ENCODE data around the gene GFRA4.

The GFRA4 gene

GRCh38 chr20:3674995-3675900, 12.0 kb upstream of the GFRA4 start:
- DNase-seq = no peak

- DNase-seq = no peak
Measured at GRCh38 chr20:3674447-3674846, 11.2 kb upstream of the GFRA4 start.

DNA sequence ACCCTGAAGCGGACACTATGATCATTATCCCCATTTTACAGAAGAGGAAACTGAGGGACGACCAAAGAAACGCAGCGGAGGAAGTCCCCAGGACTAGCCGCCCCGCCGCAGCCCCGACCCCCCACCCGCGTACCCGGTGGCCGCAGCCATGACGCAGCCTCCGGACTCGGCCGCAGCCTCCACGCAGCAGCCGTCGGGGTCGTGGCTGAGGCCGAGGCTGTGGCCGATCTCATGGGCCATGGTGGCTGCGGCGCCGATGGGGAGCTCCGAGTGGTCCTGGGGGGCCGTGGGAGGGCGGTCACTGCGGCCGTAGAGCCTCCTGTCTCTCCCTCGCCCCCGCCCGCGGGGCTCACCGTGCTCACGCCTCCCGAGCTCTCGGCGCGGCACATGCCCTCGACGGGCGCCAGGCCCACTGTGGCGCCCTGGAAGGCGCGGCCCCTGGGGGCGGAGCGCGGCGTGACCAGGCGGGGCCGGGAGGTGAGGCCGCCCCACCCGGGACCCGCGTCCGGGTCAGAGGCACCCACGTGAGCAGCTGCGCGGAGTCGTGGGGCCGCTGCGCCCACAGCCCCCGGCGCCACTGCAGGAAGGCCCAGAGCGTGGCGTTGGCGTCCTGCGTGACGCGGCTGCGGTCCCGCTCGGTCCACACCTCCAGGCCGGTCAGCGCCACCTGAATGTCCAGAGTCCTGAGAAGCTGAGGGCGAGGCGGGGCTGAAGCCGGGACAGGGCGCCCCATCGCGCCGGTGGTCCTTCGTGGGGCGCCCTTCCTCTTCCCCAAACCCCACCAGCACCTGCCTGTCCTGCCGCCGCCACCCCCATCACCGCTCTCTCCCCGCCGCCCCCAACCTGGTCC, 10.2 kb upstream of the GFRA4 start:
- no peak for DNase-seq

GRCh38 chr20:3672547-3673171, 9.5 kb upstream of the GFRA4 start:
- no peak for DNase-seq

DNA sequence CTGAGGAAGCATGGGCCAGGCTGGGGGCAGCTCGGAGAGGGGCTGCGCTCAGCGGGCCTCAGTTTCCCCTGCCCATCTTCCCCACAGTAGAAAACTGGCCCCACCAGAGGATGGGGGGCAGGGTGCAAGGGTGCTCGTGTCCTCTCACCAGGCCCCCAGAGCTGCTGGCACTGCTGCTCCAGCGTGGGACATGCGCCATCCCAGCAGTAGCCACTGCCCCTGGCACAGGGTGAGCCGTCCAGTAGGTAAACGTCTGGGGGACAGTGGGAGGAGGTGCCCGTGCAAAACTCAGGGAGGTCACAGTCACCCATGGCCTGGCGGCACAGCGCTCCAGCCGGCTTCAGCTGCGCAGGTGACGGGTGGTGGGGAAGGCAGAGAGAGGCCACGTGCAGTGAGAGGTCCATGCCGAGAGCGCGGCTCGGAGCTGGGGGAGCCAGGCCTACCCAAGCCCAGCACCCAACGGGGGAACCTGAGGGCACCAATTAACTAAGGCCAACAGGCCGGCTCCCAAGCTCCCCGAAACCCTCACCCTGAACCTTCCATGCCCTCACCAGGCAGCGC, 8.9 kb upstream of the GFRA4 start:
- DNase-seq = no peak

GRCh38 chr20:3670945-3671344, 7.7 kb upstream of the GFRA4 start:
- no peak for DNase-seq

DNA sequence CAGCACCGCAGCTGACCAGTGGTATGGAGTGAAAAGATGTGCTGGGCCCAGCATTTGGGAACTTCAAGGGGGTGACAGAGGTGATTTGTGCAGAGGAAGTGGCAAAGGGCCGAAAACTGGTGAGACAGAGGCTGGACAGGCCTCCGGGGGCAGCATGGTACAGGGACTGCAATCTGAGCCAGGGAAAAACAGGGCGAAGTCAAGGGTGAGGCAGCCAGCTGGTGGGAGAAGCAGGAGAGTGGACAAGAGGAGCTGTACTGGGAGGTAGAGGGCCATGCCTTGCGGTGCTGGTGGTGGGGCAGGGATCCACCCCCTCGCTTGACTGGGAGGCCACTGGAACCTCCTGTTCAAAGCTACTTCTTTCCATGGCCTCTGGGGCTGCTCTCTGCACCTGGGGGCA, 7.3 kb upstream of the GFRA4 start:
- DNase-seq = no peak

DNA sequence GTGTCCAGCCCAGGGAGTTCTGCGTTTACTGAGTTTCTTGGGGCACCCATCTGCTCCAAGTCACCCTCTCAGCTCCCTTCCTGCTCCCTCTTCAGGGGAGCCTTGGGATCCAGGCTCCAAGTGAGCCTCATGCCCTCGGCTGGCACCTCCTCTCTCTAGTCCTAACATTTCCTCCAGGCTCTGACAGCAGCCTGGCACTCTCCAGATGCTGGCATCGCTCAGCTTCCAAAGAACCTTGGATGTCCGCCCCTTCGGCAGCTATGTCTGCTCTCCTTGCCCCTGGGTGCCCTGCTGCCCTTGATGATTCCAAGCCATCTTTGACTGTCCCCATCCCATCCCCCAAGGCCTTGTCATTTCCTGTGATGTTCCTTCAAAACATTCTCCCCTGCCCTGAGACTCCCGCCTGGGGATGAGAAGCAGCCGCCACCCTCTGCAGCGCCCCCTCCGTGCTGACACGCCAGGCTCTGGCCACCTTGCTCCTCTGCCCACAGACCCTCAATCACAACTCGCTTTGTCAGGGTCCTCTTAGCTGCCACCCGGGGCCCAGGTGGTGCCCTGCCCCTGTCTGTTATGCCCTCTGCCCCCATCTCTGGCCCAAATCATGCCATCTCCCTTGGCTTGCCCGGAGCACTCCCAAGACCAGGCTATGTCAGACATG, 6.6 kb upstream of the GFRA4 start:
- no peak for DNase-seq

DNA sequence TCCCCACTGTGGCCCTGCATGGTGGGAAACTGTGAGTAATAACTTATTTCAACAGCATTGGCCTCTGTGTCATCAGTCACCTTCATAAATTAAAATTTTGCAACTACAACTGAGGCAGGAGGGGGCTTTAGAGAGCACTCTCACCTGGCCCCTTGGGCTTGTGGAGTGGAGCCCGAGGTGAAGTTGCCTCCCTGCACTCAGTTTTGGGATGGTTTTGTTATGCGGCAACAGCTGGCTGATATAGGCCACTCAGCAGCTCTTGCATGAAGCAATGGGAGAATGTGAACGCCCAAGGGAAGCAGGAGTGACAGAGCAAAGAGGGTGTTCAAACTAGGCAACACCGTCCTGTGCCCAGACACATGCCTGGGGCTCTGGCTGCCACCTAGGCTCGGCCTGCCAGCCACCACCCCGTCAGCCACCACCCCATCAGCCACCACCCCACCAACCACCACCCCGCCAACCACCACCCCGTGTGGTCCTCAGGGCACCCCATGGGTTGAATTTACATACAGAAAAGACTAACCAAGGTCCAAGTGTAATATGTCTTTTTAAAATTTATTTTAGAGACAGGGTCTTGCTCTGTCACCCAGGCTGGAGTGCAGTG, 4.3 kb upstream of the GFRA4 start:
- no peak for DNase-seq

- DNase-seq = no peak
Measured at GRCh38 chr20:3663858-3664257, 659 bp upstream of the GFRA4 start.

DNA sequence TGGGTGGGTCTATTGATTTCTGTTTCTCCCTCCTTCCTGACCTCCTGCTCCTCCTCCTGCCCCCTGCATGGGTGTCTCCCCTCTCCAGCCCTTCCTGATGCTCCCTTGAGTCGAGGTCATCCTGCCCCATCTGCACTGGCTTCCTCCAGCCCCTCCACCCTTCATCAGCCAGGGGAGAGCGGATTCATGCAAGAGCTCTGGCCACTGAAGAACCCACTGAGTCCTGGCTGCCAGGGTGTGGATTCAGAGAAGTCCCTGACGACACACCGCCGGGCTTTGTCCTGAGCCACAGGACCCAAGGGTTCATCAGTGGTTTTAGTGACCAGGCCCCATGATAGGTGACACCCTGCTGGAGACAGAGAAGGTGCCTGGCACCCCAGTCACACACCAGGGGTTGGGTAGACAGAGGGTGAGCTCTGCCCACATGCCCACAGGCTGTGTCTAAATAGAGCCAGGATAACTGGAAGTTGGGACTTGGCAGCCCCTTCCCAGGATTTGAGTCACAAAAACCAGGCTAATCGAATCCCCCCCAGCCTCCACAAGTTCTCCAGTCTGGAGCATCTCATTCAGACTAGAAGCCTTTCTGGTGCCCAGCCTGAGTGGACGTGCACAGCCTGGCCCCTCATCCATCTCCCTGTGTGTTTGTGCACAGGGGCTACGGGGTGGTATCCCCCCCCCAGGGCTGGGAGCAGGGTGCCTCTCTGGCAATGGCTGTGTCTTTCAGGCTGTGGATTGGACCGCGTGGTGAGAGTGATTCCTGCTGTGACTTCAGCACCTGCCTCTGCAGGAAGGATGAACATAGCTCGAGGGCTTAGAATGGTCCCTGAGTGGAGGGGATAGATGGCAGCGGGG, 1.2 kb downstream of the GFRA4 start:
- no peak for DNase-seq

DNA sequence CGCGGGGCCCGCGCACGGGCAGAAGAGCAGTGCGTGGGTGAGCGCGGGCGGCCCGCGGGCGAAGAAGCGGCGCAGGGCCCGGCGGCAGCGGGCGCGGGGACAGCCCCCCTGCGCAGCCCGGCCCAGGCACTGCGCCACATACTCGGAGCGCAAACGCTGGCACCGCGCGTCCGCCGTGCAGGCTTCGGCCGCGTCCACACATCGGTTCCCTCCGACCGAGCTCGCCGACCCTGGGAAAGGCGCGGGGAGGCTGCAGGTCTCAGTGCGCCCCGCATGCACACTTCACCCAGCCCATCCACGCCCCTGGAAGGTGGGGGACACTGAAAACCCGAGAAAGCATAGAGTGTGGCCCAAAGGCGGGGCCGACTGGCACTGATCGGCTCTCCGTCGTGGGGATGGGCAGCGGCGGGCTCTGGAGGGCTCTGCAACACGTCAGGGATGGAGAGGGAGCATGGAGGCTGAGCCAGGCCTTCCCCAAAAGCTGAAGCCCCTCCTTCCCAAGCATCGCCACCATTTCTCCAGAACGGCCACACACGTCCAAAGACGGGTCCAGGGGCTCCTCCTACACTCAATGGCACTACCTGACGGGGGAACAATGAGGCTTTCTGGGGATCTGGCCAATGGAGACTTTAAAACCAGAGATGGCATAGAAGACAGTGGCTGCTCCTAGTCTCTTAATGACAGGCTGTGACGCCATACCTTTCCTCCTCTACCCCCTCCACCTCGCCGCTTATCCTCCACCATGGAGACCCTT, 2.0 kb downstream of the GFRA4 start:
- DNase-seq = no peak

DNA sequence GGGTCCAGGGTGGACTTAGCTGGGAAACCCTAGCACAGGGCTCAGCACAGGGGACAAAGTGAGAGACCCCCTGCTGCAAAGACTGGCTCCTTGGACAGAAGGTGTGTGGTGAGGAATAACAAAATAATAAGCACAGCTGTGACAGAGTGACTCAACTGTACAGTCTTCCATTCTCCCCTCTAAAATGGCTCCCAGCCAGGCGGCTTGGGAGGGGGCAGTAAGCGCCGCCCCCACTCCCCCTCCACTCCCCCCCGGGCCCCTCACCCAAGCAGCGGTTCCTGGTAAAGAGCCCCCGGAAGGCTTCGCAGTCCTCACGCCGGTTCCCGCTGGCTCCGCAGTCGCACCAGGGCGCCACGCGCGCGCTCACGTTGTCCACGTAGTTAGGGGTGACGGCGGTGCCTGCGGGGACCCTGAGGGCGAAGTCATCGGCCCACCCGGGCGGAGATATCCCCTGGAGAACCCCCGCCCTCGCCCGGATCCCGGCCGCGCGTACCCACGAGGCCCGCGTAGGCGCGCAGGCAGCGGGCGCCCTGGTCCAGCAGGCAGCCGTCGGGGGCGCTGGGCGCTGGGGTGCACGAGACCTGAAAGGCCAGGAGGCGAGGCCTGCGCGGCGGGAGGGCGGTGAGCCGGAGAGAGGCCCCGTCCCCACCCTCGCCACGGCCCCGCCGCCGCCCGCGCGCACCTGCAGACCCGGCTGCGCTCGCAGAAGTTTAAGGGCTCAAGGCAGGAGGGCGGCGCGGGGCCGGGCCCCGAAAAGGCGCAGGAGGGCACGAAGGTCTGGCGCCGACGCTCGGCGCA, 2.7 kb downstream of the GFRA4 start:
- no peak for DNase-seq

GRCh38 chr20:3659492-3660261, 3.5 kb downstream of the GFRA4 start:
- DNase-seq = no peak

DNA sequence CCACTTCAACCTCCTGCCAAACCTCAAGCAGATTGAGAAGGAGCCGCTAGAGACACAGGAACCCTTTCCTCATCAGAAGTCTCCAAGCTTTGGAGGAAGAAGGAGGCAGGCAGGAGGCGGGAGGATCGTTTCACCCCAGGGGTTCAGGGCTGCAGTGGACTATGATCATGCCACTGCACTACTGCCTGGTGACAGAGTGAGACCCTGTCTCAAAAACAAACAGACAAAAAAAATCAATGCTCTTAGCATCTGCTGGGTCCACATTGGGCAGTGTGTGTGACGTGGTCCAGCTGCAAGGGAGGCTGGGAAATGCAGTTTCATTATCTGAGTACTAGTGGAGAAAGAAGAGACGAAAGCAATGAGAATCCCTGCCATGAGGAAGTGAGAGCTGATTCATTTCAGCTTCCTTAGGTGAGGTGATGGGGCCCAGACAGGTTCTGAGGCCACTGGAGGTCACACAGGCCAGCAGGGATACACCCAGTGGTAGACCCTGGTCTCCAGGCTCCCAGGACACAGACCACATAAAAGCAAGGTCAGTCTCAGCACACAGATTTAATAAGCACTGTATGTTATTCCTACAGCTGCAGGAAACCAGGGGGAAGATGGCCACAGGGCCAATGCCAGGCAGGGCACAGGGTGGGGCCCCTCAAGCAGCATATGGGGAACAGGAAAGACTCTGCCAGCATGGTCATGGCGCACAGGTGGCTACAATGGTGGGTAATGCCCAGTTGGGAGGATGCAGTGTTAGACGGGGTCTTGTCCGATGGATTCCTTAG, 4.3 kb downstream of the GFRA4 start:
- DNase-seq = no peak

GRCh38 chr20:3658019-3658715, 5.0 kb downstream of the GFRA4 start:
- DNase-seq = no peak
